GM18868 (cell line): ENCODE data around the gene RASSF9.

Source experiments
- ATAC-seq: cut with Tn5 transposase; IDR thresholded peaks from one replicate; pipeline ENCODE4 v1.9.1; 2021; ENCODE audit warnings: mild to moderate bottlenecking, moderate library complexity; ENCODE audit not compliant: unreplicated experiment

Gene RASSF9

DNA sequence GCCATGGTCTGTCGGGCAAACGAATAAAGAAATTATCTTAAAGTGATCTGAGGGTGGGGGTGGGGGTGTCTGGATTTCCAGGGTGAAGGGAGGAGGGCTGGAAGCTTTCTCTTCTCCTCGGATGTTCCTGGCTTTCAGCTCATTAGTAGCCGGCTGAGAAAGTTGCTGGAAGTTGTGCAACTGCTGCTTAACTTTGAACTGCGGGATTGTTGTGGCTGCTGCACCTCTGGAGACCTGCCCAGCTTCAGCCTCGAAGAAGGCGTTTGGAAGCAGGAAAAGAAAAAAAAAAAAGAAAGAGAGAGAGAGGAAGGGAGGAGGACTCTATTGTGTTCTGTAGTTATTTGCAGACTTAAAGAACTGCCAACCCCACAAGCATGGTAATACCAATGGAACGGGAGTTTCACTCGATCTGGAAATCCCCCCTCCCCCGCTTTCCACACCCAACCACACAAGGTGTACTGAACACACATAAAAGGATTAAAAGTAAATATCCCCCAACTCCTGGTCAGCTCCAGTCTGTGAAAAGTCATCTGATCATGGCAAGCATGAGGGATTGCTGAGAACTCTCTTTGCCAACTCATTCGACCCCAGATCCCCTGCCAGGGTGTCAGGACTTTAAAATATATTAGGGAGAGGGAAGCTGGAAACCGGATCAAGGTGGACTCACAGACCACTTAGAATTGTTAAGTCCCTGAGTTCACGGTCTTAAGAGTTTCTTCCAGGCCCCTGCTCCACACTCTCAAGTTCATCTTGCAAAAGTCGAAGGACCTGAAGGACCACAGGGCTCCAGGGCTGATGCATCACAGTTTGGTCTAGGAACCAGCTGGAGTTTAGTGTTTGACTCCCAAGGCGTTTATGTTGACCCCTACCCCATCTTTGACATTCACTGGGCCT, at the start of gene RASSF9:
Gene RASSF9 (minus strand): TSS at position 213 of the 894 bp plus-strand sequence. CDS start 208 bp downstream, at position 5.
- ATAC-seq: peak; percentile 83

DNA sequence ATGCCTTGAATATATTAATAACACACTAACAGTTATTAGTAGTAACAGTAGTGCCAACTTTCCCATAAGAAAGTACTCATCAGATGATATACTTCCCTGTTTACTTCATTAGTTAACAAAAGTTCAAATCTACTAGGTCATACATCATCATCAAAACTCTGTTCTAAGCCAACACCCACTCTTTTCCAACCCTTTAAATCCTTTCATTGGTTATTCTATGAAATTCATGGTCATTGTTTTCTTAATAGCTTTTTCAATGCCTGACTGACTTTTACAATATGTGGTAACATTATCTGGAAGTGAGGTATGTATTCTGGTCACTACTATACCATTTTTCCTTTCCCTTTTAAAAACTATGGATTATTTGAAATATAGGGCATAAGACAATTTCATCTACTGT, 47.6 kb upstream of the RASSF9 start:
- no peak for ATAC-seq

DNA sequence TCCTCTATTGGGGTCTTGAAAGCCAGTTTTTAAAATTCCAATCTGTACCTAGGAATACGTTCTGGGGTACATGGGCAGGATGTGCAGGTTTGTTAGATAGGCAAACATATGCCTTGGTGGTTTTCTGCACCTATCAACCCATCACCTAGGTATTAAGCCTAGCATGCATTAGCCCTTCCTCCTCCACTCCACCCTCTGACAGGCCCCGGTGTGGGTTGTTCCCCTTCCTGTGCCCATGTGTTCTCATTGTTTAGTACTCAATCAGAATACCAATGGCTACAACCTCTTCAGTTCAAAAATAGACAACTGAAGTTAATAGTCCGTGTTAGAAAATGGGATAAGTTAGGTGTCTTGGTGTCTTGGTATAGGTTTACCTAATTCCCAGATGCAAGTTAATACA, 41.2 kb upstream of the RASSF9 start:
- ATAC-seq: no peak

DNA sequence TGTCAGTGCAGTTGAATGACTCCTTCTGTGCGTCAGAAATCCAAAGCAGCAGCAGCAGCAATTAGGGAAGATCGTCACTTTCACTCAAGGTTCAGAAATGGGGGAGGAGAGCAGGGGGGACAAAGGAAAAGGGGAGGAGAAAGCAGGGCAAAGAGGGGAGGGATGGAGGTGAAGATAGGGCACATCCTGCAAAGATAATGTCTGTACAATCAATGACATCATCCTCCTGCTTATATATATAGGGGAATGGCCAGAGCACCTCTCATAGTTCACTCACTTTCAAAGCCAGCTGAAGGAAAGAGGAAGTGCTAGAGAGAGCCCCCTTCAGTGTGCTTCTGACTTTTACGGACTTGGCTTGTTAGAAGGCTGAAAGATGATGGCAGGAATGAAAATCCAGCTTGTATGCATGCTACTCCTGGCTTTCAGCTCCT, 37.8 kb upstream of the RASSF9 start, which contains the start of gene NTS:
Gene NTS (plus strand): TSS at position 265 of the 431 bp plus-strand sequence. CDS start 109 bp downstream, at position 374.
- peak; percentile 97 for ATAC-seq

DNA sequence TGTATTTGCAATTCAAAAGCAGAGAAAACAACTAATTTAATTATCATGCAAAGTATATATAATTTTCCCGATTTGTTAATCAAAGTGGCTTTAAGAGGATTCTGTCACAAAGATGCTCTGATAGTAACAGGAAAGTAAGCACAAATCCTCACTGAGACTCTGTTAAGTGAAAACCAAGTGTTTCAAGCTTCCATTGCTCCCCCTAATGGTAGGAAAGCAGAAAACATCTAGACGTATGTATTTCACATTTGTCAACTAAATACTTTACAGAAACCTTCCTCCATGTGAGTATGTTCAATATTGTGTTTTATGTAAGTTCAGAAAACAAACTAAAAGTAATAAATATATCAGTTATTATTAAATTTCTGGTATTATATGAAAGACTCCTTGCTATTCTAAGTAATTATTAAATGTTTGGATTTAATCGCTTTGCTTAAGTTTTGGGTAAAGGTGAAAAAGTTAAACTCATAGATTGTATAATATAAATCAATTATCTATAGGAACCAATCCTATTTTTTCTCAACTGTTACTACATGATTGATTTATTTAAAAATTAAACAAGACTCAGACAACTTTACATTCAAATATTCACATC, 36.4 kb upstream of the RASSF9 start:
- ATAC-seq: peak; percentile 65

DNA sequence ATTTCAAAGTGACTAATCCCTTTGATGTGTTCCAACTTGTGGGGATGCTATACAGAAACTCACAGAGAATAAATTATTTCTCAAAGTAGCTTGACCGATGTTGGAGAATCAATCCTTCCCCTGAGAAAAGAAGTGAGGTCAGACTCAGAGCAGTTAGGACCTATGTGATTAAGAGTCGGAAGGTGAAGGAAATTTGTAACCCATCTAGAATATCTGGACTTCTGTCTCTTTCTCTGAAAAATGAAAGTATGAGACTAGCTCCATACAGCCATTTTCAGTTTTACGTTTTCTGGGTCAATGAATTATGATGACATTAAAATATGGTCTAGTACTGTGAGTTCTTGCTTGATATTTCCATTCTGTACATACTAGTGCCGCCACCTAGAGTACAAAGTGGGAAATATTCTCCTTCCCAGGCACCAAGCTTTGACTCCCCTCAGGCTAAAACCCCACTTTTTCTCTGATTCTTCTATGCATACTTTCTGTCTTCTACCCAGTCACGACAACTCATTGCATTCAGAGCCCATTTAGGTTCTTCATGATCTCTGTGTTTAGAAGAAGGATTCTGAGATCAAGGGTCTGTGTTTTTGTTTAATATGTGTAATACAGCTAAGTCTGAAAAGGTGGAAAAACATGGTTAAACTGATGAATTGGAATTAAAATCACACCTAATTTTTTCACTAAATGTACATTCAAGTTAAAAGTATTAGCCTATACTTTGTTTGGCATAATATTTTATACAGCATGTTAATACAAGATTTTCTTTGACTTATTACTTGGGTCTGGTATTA, 31.0 kb upstream of the RASSF9 start:
- peak; percentile 91 for ATAC-seq

DNA sequence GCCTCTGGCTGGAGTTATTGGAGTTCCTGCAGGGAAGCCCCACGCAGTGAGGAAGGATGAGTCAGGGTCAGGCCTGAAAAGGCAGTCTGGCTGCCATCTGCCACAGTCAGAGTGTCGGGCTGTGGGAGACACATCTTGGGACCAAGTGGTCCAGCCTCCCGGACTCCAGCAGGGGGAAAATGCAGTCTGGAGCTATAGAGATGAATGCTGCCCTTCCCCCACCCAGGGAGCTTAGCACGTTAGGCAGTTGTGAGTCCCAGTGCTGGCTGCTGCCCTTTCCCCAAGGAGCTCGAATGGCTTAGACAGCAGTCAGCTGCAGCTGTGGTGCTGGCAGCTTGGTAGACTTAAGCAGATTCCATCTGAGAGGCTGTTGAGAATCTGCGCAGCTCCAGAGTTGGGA, 29.7 kb upstream of the RASSF9 start:
- no peak for ATAC-seq

DNA sequence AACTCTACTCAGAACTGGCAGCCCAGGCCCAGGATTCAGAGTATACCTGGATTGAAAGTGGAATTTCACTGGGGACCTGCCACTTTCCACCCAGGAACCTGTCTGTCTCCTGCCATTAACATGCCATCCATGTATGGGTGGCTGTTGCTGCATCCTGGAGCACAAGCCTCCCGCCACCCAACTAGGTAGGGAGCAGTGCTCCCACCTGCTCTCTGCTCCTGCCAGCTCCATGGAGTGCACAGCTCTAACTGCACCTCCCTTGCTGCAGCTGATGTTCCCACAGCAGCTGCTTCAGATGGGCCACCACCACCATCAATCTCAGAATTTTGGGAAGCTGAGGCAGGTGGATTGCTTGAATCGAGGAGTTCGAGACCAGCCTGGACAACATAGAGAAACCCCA, 20.8 kb upstream of the RASSF9 start:
- ATAC-seq: no peak

DNA sequence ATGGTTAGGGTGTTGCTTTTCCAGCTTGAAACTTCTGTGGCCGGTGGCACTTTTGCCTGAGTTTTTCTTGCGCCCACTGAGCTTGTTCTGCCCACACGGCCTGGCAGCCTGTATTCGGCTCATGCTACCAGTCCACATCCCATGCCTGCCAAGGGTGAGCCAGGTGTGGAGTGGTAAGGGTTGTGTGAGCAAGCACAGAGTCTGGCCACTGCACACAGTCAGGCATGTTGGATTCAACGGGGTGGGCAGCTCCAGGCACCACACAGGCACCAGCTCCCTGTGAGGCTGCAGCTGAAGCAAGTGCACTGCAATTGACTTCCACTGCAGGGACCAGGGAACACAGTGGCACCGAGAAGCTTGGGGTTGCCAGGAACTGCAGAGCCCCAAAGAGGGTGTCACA, 19.1 kb upstream of the RASSF9 start:
- ATAC-seq: no peak

DNA sequence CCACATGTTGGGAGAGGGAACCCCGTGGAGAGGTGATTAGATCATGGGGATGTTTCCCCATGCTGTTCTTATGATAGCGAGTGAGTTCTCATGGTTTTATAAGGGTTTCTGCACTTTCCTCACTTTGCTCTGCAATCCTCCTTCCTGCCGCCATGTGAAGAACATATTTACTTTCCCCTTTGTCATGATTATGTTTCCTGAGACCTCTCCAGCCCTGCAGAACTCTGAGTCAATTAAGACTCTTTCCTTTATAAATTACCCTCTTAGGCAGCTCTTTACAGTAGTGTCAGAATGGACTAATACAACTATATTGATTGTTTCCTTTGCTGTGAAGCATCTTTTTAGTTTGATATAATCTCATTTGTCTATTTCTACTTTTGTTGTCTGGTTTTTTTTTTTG, 13.1 kb upstream of the RASSF9 start:
- ATAC-seq: no peak

DNA sequence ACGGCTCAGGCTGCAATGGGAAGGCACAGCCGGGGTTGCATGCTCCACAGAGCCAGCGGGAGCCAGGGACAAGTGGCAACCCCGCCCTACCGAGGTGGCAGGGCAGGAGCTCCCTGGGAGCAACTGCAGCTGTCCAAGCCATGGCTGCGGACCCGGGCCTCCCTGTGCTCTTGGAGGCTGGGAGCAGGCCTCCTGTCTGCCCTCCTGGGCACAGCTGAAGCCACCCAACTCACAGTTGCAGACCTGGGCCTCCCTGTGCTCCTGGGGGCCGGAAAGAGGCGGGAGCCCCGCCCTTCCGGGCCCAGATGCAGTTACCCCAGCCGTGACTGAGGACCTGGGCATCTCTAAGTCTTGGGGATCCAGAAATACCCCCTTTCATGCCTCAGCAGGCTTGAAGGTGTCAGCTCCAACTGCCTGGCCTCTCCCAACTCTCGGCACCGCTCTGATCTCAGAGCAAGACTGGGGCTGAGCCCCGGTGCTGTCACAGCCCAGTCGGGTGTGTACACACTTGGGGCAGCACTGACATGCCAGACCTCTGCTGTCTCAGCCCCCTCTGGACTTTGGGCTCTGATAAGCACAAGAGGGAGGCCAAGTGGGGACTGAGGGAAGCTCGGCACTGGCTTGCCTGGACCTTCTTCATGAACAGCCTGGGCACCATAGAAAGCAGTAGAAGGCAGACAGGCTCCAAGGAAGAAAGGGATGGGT, 7.5 kb upstream of the RASSF9 start:
- ATAC-seq: no peak

DNA sequence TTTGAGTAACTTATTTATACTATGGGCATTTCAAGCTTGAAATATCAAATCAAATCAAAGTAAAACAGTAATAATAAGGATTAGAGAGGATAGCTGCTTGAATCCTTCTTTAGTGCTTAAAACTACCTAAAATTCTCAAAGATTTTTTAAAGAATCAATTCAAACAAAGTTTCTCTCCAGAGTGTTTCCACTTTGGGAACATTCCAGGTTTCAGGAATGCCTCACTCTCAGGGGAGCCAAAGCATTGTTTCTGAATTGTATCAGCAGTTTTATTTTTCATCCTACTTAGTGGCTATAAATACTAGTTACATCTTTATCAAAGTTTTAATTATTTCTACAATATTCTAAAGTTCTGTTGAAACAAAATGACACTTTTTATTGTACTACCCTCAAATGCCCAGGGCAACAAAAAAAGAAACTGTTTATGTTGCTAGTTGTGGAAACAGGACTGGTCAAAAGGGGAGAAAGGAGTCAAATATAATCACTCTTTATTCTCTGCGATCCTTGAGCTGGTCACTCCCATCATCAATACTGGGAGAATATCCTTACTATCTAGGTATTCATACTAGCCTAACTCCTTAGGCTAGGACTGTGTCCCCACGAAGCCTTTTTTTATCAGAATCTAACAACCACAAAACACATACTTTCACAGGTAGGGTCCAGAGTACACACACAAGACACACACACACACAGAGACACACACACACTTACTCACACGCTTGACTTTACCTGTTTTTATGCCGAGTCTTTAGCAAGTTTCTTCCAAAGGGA, 598 bp downstream of the RASSF9 start:
- peak; percentile 17 for ATAC-seq

DNA sequence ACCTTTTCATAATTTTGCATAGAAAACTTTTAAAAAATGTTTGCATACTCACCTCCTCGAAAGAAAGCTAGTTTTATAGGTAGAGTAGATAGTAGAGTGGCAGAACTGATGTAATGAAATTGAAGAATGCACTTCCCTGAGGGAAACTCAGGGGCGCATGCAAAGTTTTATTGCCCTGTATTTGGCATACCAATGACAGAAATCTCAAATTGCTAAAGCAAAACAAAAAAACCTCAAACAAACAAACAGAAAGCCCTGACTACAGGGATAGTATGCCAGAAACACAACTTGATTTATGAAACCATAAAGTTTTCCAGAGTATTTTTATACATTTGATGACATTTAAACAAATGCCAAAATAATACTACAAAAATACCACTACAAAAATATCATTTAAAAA, 1.8 kb downstream of the RASSF9 start:
- ATAC-seq: no peak

DNA sequence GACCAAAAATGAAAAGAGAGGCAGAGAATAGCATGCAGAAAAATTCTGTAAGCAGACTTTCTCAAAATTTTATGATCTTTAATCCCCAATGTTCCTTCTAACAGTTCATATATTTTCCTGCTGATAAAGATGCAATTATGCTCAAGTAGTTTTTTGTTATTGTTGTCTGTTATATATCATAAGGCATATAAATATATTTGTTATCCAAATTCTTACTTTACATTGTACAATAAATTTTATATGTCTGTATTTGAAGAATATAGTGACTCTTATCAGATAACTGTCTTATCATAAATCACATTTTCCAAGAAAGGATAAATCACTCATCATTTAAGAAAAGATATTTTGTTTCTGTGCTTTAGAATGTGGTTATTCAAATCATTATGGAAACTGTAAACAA, 2.6 kb downstream of the RASSF9 start:
- no peak for ATAC-seq

DNA sequence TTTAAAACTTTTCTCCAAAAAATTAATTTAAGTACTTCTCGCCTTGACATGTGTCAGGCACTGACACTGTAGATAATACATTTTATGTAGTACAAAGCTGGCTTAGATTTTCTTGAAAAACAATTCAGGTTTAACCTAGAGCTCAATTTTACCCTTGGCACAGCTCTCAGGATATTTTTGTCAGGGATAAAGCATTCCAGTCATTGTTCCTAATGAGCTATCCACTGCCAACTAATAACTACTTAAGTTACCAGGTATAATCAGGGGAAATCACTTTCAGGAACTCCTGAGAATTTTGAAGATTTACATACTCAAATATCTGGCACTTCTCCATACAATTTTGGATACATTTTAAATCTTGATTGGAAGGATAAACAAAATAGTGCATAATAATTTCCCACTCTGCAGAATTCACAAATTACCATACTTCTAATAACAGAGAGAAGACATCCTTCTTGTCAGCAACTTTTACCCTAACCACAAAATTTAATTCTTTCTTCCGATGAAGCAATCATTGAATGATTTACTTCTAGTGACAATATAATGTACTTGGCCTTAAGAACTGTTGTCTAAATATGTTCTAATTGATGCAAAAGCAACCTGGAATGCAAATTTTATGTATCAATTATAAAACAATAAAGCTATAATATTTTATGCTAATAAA, 4.8 kb downstream of the RASSF9 start:
- no peak for ATAC-seq

DNA sequence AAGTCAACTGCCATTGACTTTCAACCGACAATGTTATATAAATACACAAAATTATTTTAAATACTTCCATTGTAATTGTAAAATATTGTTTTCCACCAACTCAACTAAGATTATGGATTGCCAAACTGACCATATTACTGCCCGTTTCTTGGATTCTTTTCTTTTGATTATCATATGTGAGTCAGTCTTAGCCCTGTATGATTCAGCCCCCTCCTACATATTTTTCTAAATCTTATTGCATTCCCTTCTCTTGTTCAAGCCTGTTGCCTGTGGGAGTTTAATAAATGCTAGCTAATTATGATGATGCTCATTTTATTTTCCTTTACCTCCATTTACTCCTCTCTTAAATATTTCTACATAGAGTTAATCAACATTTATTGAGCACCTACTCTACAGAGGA, 6.8 kb downstream of the RASSF9 start:
- ATAC-seq: no peak

DNA sequence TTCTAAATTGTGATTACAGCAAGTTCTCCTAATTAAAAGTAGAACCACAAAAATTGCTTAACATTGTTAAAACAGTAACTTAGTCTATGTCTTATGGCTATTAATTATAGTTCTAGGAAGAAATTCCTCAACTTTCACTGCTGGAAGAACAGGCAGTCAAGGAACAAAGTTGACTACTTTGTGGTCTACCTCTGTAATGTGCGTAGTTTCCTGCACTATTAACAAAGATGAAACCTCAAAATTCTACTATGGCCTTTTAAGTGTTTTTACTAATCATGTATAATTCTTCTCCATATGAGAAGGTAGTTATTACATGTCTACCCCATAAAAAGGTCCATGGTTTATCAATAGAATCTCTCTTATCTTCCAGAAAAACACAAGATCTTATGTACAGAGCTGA, 7.6 kb downstream of the RASSF9 start:
- no peak for ATAC-seq

DNA sequence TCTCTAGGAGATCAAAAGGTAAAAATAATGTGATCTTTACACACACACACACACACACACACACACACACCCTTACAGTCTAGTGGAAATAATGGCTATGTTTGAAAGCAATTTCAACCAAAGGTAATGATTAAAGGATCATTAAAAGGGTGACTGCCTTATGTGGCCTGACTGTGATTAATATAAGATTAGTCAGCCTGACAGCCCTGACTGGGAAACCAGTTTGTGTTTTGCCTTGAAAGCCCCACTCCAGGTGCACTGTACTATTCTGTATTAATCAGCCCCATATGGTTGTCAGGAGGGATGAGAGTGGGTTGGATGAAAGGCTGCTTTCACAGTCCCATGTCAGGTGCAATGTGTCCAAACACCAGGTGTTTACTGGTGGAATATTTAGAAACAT, 10.5 kb downstream of the RASSF9 start:
- ATAC-seq: no peak

DNA sequence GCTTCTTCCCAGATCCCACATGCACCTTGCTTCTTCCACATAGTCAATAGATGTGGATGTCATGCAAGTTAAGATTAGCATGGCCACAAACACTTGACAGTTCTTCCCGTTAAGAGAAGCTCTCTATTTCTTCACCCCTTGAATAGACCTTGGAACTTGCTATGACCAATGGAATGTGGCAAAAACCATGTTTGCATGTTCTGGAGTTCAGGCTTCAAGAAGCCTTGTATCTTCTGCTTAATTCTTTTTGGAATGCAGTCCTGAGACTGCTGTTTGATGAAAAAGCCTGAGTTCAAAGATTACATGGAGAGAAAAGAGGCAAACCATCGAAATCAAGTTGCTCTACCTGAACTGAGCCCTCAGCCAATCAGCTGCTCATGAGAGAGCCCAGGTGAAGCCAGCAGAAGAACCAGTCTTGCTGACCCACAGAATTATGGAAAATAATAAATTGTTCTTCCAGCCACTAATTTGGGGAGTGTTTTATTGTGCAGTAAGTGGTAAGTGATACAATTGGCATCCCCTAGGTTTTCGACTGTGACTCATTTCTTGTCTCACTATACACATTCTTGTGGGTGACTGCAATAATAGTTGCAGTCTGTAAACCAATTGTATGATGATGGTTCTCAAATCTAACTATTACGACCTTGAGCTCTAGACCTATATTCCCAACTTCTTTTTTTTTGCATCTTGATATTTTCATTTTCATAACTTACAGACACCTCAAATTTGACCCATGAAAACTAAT, 12.6 kb downstream of the RASSF9 start:
- peak; percentile 69 for ATAC-seq
